Omental fat pad (tissue), 4 donors: ENCODE data around the gene ADCYAP1R1. TPM values are rescaled to one million over a fixed set of nuclear protein-coding genes. Genes with fewer than 3 reads are reported as not detected.

Source experiments
- ATAC-seq: fragments of 150-250 bp; one replicate; pipeline ENCODE4 v1.9.1; 2016; ENCODE audit warnings: mild to moderate bottlenecking, moderate library complexity; ENCODE audit not compliant: low FRiP score
- DNase-seq: peaks from one replicate; pipeline ENCODE4 v3.0.0-alpha.2; 2019; ENCODE audit warnings: low spot score
- CTCF ChIP-seq, 3 donors: fragments of 450-650 bp; IDR thresholded peaks; one replicate each; pipeline ENCODE4 v1.5.1; 2016 to 2017; ENCODE audit warnings: antibody characterized with exemption in 3 of 3, mild to moderate bottlenecking in 3 of 3, moderate library complexity in 2 of 3
- total RNA-seq, 4 donors: library from RNA; depleted of rRNA; stranded (reverse); fragments of >200 nt; gene quantifications; one replicate each; pipeline ENCODE4 v1.1.0, GENCODE V29; 2016

The ADCYAP1R1 gene
- total RNA-seq, 4 donors from 2014 or later = 3.3 to 60.4 (median 15.7) TPM

- ATAC-seq (no peak), DNase-seq (no peak)
- TF ChIP-seq CTCF (IDR thresholded peaks at IDR 0.05) = no peak
Measured at GRCh38 chr7:31073326-31074119, 21.4 kb downstream of the ADCYAP1R1 start.

GRCh38 chr7:31074120-31074383 lies 21.9 kb downstream of the ADCYAP1R1 start:
- no peak for ATAC-seq
- no peak for DNase-seq
- no peak for TF ChIP-seq CTCF (IDR thresholded peaks at IDR 0.05)

- ATAC-seq (no peak), DNase-seq (no peak)
- TF ChIP-seq CTCF (IDR thresholded peaks at IDR 0.05) = no peak
Measured at GRCh38 chr7:31074403-31075085, 22.4 kb downstream of the ADCYAP1R1 start.

GRCh38 chr7:31075086-31075405 lies 22.9 kb downstream of the ADCYAP1R1 start:
- DNase-seq (no peak), ATAC-seq (no peak)
- no peak for TF ChIP-seq CTCF (IDR thresholded peaks at IDR 0.05)

- no peak for DNase-seq
- ATAC-seq = no peak
- no peak for TF ChIP-seq CTCF (IDR thresholded peaks at IDR 0.05)
Measured at GRCh38 chr7:31076051-31076450, 23.9 kb downstream of the ADCYAP1R1 start.

GRCh38 chr7:31076641-31077310 lies 24.7 kb downstream of the ADCYAP1R1 start:
- DNase-seq (no peak), ATAC-seq (no peak)
- TF ChIP-seq CTCF (IDR thresholded peaks at IDR 0.05) = no peak
